Neural progenitor cell (in vitro differentiated cells): ENCODE data around the gene FNIP2.

Experiments used
- EZH2 ChIP-seq: fragments of 200-600 bp; sonication (generic); IDR thresholded peaks from 2 replicates; pipeline ENCODE4 v1.6.1; 2017; ENCODE audit warnings: antibody characterized with exemption, mild to moderate bottlenecking, moderate library complexity
- EZH2phosphoT487 ChIP-seq: fragments of 200-600 bp; sonication (generic); IDR thresholded peaks from 2 replicates; pipeline ENCODE4 v1.6.1; 2017; ENCODE audit warnings: antibody characterized with exemption
- TF ChIP-seq, protein P1 (sequence below): fragments of 200-600 bp; sonication (generic); IDR thresholded peaks from 2 replicates; pipeline ENCODE4 v1.5.1; 2017; ENCODE audit warnings: antibody characterized with exemption, mild to moderate bottlenecking

GRCh38 chr4:158776106-158776505 lies 7.3 kb downstream of the FNIP2 start:
- TF ChIP-seq, protein P1, sequence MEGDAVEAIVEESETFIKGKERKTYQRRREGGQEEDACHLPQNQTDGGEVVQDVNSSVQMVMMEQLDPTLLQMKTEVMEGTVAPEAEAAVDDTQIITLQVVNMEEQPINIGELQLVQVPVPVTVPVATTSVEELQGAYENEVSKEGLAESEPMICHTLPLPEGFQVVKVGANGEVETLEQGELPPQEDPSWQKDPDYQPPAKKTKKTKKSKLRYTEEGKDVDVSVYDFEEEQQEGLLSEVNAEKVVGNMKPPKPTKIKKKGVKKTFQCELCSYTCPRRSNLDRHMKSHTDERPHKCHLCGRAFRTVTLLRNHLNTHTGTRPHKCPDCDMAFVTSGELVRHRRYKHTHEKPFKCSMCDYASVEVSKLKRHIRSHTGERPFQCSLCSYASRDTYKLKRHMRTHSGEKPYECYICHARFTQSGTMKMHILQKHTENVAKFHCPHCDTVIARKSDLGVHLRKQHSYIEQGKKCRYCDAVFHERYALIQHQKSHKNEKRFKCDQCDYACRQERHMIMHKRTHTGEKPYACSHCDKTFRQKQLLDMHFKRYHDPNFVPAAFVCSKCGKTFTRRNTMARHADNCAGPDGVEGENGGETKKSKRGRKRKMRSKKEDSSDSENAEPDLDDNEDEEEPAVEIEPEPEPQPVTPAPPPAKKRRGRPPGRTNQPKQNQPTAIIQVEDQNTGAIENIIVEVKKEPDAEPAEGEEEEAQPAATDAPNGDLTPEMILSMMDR, result no peak
- no peak for TF ChIP-seq EZH2
- TF ChIP-seq EZH2phosphoT487, result no peak
